ENCODE results near the gene LGALS7B. TPM values are rescaled to one million over a fixed set of nuclear protein-coding genes. Genes with fewer than 3 reads are reported as not detected.
A peak's percentile ranks its signal among the peaks of the same experiment; 100 is the strongest.

Gene LGALS7B
- total RNA-seq, 1 donor from 2014 or later: not detected

GRCh38 chr19:38838986-38839761, 50.2 kb downstream of the LGALS7B start:
- peaks cover 46% of the 10 kb centered on the region for H3K36me3 Mint-ChIP-seq
- DNase-seq (ENCODE audit: low spot score in 2 of 2, unreplicated experiment in 2 of 2): no peak
- no peak overlapping the region for H3K4me3 Mint-ChIP-seq
- H3K9me3 Mint-ChIP-seq: no peaks in the 10 kb centered on the region
- H3K27me3 Mint-ChIP-seq (ENCODE audit: low read depth): no peaks in the 10 kb centered on the region
- peak overlapping the region; percentile 90 for H3K27ac Mint-ChIP-seq
- peaks cover 30% of the 10 kb centered on the region for H3K4me1 Mint-ChIP-seq
- TF ChIP-seq, protein P1, sequence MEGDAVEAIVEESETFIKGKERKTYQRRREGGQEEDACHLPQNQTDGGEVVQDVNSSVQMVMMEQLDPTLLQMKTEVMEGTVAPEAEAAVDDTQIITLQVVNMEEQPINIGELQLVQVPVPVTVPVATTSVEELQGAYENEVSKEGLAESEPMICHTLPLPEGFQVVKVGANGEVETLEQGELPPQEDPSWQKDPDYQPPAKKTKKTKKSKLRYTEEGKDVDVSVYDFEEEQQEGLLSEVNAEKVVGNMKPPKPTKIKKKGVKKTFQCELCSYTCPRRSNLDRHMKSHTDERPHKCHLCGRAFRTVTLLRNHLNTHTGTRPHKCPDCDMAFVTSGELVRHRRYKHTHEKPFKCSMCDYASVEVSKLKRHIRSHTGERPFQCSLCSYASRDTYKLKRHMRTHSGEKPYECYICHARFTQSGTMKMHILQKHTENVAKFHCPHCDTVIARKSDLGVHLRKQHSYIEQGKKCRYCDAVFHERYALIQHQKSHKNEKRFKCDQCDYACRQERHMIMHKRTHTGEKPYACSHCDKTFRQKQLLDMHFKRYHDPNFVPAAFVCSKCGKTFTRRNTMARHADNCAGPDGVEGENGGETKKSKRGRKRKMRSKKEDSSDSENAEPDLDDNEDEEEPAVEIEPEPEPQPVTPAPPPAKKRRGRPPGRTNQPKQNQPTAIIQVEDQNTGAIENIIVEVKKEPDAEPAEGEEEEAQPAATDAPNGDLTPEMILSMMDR (IDR thresholded peaks at IDR 0.05; ENCODE audit: unreplicated experiment): no peak

- Mint-ChIP-seq H3K27me3 (ENCODE audit: low read depth) (no peaks in the 10 kb centered on the region), H3K4me1 (peaks cover 30% of the 10 kb centered on the region), H3K9me3 (no peaks in the 10 kb centered on the region), H3K27ac (peak overlapping the region; percentile 64), H3K4me3 (no peak overlapping the region), H3K36me3 (peaks cover 50% of the 10 kb centered on the region)
- no peak for DNase-seq (ENCODE audit: low spot score in 2 of 2, unreplicated experiment in 2 of 2)
- TF ChIP-seq, protein P1 (IDR thresholded peaks at IDR 0.05; ENCODE audit: unreplicated experiment): no peak
Measured at GRCh38 chr19:38839816-38840582, 51.0 kb downstream of the LGALS7B start.

GRCh38 chr19:38840583-38840968, 51.6 kb downstream of the LGALS7B start:
- H3K27ac Mint-ChIP-seq: peak overlapping the region; percentile 71
- H3K4me1 Mint-ChIP-seq: peaks cover 30% of the 10 kb centered on the region
- no peak for DNase-seq (ENCODE audit: low spot score in 2 of 2, unreplicated experiment in 2 of 2)
- peaks cover 54% of the 10 kb centered on the region for H3K36me3 Mint-ChIP-seq
- no peaks in the 10 kb centered on the region for H3K27me3 Mint-ChIP-seq (ENCODE audit: low read depth)
- H3K9me3 Mint-ChIP-seq: no peaks in the 10 kb centered on the region
- no peak overlapping the region for H3K4me3 Mint-ChIP-seq
- TF ChIP-seq, protein P1 (IDR thresholded peaks at IDR 0.05; ENCODE audit: unreplicated experiment): no peak

Other genes with a start within 250 kb of the LGALS7B start
- 3.9 to 5.6 TPM (median 4.9 TPM) in 3 replicates for gene MAP4K1, start 171.2 kb upstream of the LGALS7B start, total RNA-seq
- 198 to 213 TPM (median 201 TPM) in 3 replicates for gene EIF3K, start 170.0 kb upstream of the LGALS7B start, total RNA-seq
- 452 to 469 TPM (median 460 TPM) in 3 replicates for gene ACTN4, start 141.6 kb upstream of the LGALS7B start, total RNA-seq
- gene CAPN12, start 44.7 kb upstream of the LGALS7B start, total RNA-seq: 6.1 to 6.8 TPM (median 6.7 TPM) in 3 replicates
- not detected in 3 replicates for gene LGALS7, start 15.7 kb upstream of the LGALS7B start, total RNA-seq
- gene LGALS4, start 23.7 kb downstream of the LGALS7B start, total RNA-seq: 1.4 to 3.0 TPM (median 1.6 TPM) in 3 replicates
- gene ECH1, start 42.6 kb downstream of the LGALS7B start, total RNA-seq: 79.5 to 91.4 TPM (median 85.9 TPM) in 3 replicates
- gene HNRNPL, start 60.8 kb downstream of the LGALS7B start, total RNA-seq: 423 to 443 TPM (median 425 TPM) in 3 replicates
- gene RINL, start 89.1 kb downstream of the LGALS7B start, total RNA-seq: 2.1 to 3.3 TPM (median 2.3 TPM) in 3 replicates
- 45.2 to 46.5 TPM (median 45.7 TPM) in 3 replicates for gene SIRT2, start 110.4 kb downstream of the LGALS7B start, total RNA-seq
- gene NFKBIB, start 110.8 kb downstream of the LGALS7B start, total RNA-seq: 13.4 to 13.9 TPM (median 13.5 TPM) in 3 replicates
- 1.8 to 2.2 TPM (median 2.0 TPM) in 3 replicates for gene CCER2, start 123.0 kb downstream of the LGALS7B start, total RNA-seq
- 59.0 to 70.7 TPM (median 61.3 TPM) in 3 replicates for gene SARS2, start 141.6 kb downstream of the LGALS7B start, total RNA-seq
- gene MRPS12, start 141.7 kb downstream of the LGALS7B start, total RNA-seq: 22.3 to 24.3 TPM (median 23.5 TPM) in 3 replicates
- gene FBXO17, start 186.5 kb downstream of the LGALS7B start, total RNA-seq: 72.7 to 77.3 TPM (median 72.8 TPM) in 3 replicates
- gene FBXO27, start 243.3 kb downstream of the LGALS7B start, total RNA-seq: 9.5 to 10.2 TPM (median 9.6 TPM) in 3 replicates